ENCODE measurements around the gene AGBL3. TPM values are rescaled to one million over a fixed set of nuclear protein-coding genes. Genes with fewer than 3 reads are reported as not detected.
"Not testable (repeated sequence)": the region's sequence is repeated elsewhere in the genome, so short reads cannot be mapped to it uniquely, and the experiment has no call there.

The AGBL3 gene
- total RNA-seq, 1 donor from 2014 or later = 0.58 TPM

GRCh38 chr7:135012229-135012628 is 25.9 kb downstream of the AGBL3 start:
- no peak overlapping the region for H3K4me3 ChIP-seq
- H3K27ac Mint-ChIP-seq = no peak overlapping the region
- no peak for TF ChIP-seq EZH2 (IDR thresholded peaks at IDR 0.05)
- TF ChIP-seq CTCF (IDR thresholded peaks at IDR 0.05) = no peak
- TF ChIP-seq EZH2phosphoT487 (IDR thresholded peaks at IDR 0.05) = no peak

DNA sequence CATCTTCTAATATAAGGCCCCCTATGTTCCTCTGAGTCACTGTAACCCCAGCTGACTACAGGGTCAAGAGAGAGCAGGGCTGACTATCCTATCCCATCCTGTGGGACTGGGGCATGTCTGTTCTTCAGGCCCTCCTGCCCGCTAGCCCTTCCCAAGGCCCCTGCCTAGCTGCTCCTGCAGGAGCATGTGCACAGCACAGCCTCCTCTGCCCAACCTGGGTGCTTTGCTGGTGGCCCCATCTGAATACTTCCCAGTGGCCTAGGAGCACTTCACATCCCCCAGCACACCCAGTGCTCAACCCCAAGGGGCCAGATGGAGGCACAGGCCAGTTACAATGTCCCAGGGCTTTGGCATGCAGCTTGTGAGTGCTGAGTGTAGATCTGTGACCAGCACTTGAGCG is 37.3 kb downstream of the AGBL3 start:
- no peak overlapping the region for H3K4me3 Mint-ChIP-seq
- no peaks in the 10 kb centered on the region for H3K4me1 Mint-ChIP-seq
- no peak for DNase-seq (ENCODE audit: low spot score)
- H3K9me3 ChIP-seq (ENCODE audit: low read depth) = no peaks in the 10 kb centered on the region
- no peak overlapping the region for H2AFZ ChIP-seq (replicated peaks)
- TF ChIP-seq EZH2 (IDR thresholded peaks at IDR 0.05) (no peak), EZH2phosphoT487 (IDR thresholded peaks at IDR 0.05) (no peak), CTCF (IDR thresholded peaks at IDR 0.05) (no peak)
- H3K4me1 ChIP-seq = no peaks in the 10 kb centered on the region
- no peaks in the 10 kb centered on the region for H3K27me3 ChIP-seq
- H3K9me3 Mint-ChIP-seq = peaks cover 11% of the 10 kb centered on the region
- no peak overlapping the region for H3K4me3 ChIP-seq
- H3K36me3 ChIP-seq = no peaks in the 10 kb centered on the region
- H3K27ac ChIP-seq = no peak overlapping the region
- H3K79me2 ChIP-seq (ENCODE audit: low read depth) = no peaks in the 10 kb centered on the region
- H3K9ac ChIP-seq = no peak overlapping the region
- no peak overlapping the region for H3K4me2 ChIP-seq
- no peaks in the 10 kb centered on the region for H3K36me3 Mint-ChIP-seq
- no peaks in the 10 kb centered on the region for H3K27me3 Mint-ChIP-seq (ENCODE audit: insufficient read depth, low read depth)
- H4K20me1 ChIP-seq (ENCODE audit: low read depth) = no peaks in the 10 kb centered on the region
- H3F3A ChIP-seq (ENCODE audit: low read depth) = no peaks in the 10 kb centered on the region
- H3K27ac Mint-ChIP-seq = no peak overlapping the region

More at GRCh38 chr7:135012229-135012628, 25.9 kb downstream of the AGBL3 start:
- H3K4me2 ChIP-seq = no peak overlapping the region
- H3F3A ChIP-seq (ENCODE audit: low read depth) = no peaks in the 10 kb centered on the region
- H3K4me3 Mint-ChIP-seq = no peak overlapping the region
- H3K27me3 ChIP-seq = no peaks in the 10 kb centered on the region
- no peaks in the 10 kb centered on the region for H3K9me3 ChIP-seq (ENCODE audit: low read depth)
- no peaks in the 10 kb centered on the region for H3K36me3 Mint-ChIP-seq
- H3K79me2 ChIP-seq (ENCODE audit: low read depth) = no peaks in the 10 kb centered on the region
- H3K9me3 Mint-ChIP-seq = peaks cover 4% of the 10 kb centered on the region
- no peaks in the 10 kb centered on the region for H3K27me3 Mint-ChIP-seq (ENCODE audit: insufficient read depth, low read depth)
- H3K36me3 ChIP-seq = no peaks in the 10 kb centered on the region
- no peak overlapping the region for H2AFZ ChIP-seq (replicated peaks)
- DNase-seq (ENCODE audit: low spot score) = no peak
- H3K4me1 Mint-ChIP-seq = no peaks in the 10 kb centered on the region
- H3K9ac ChIP-seq = no peak overlapping the region
- H3K4me1 ChIP-seq = no peaks in the 10 kb centered on the region
- H3K27ac ChIP-seq = no peak overlapping the region
- H4K20me1 ChIP-seq (ENCODE audit: low read depth) = no peaks in the 10 kb centered on the region

- Histone ChIP-seq H3K4me3 (no peak overlapping the region), H3K4me1 (no peaks in the 10 kb centered on the region), H3K9ac (no peak overlapping the region), H3K27ac (no peak overlapping the region), H2AFZ (replicated peaks) (no peak overlapping the region), H3K79me2 (ENCODE audit: low read depth) (no peaks in the 10 kb centered on the region), H3F3A (ENCODE audit: low read depth) (no peaks in the 10 kb centered on the region), H4K20me1 (ENCODE audit: low read depth) (no peaks in the 10 kb centered on the region), H3K36me3 (no peaks in the 10 kb centered on the region), H3K27me3 (no peaks in the 10 kb centered on the region), H3K4me2 (no peak overlapping the region), H3K9me3 (ENCODE audit: low read depth) (no peaks in the 10 kb centered on the region)
- Mint-ChIP-seq H3K4me3 (no peak overlapping the region), H3K27me3 (ENCODE audit: insufficient read depth, low read depth) (no peaks in the 10 kb centered on the region), H3K36me3 (no peaks in the 10 kb centered on the region), H3K9me3 (peaks cover 2% of the 10 kb centered on the region), H3K27ac (no peak overlapping the region), H3K4me1 (no peaks in the 10 kb centered on the region)
- TF ChIP-seq CTCF (IDR thresholded peaks at IDR 0.05) = no peak
- no peak for DNase-seq (ENCODE audit: low spot score)
Observed at GRCh38 chr7:135035252-135035651, 48.9 kb downstream of the AGBL3 start.

DNA sequence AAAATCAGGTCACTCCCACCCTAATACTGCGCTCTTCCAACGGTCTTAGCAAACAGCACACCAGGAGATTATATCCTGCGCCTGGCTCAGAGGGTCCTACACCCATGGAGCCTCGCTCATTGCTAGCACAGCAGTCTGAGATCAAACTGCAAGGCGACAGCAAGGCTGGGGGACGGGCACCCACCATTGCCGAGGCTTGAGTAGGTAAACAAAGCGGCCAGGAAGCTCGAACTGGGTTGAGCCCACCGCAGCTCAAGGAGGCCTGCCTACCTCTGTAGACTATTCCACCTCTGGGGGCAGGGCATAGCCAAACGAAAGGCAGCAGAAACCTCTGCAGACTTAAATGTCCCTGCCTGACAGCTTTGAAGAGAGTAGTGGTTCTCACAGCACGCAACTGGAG is 80.7 kb downstream of the AGBL3 start:
- H3K27ac Mint-ChIP-seq; H3K9ac ChIP-seq; H3K4me1 ChIP-seq; H2AFZ ChIP-seq (replicated peaks); H3K27me3 Mint-ChIP-seq (ENCODE audit: insufficient read depth, low read depth); H3K36me3 Mint-ChIP-seq; H4K20me1 ChIP-seq (ENCODE audit: low read depth); H3K27ac ChIP-seq; H3K79me2 ChIP-seq (ENCODE audit: low read depth); H3F3A ChIP-seq (ENCODE audit: low read depth); H3K4me3 Mint-ChIP-seq; H3K4me1 Mint-ChIP-seq; H3K4me3 ChIP-seq; DNase-seq (ENCODE audit: low spot score); H3K9me3 ChIP-seq (ENCODE audit: low read depth); H3K27me3 ChIP-seq; H3K36me3 ChIP-seq; H3K4me2 ChIP-seq: not testable (repeated sequence)
- H3K9me3 Mint-ChIP-seq = peaks cover 17% of the 10 kb centered on the region
